BLaER1 (cell line): ENCODE measurements around the gene LCE5A.
"Not testable (repeated sequence)": the region's sequence is repeated elsewhere in the genome, so short reads cannot be mapped to it uniquely, and the experiment has no call there.

Source experiments
- H3K27ac ChIP-seq: shearing (Covaris generic); formaldehyde crosslinking; 2 replicates; pipeline ENCODE4 v1.8.1; 2022
- H3K27me3 ChIP-seq: shearing (Covaris generic); formaldehyde crosslinking; 2 replicates; pipeline ENCODE4 v1.8.1; 2022
- H3K36me3 ChIP-seq: shearing (Covaris generic); formaldehyde crosslinking; 2 replicates; pipeline ENCODE4 v1.8.1; 2022
- H3K4me1 ChIP-seq: shearing (Covaris generic); formaldehyde crosslinking; 2 replicates; pipeline ENCODE4 v1.8.1; 2022
- H3K4me2 ChIP-seq: shearing (Covaris generic); formaldehyde crosslinking; 2 replicates; pipeline ENCODE4 v1.8.1; 2022
- H3K4me3 ChIP-seq: shearing (Covaris generic); formaldehyde crosslinking; 2 replicates; pipeline ENCODE4 v1.8.1; 2022
- H3K9ac ChIP-seq: shearing (Covaris generic); formaldehyde crosslinking; 2 replicates; pipeline ENCODE4 v1.8.1; 2022
- H3K9me3 ChIP-seq: shearing (Covaris generic); formaldehyde crosslinking; 2 replicates; pipeline ENCODE4 v1.8.1; 2022
- H4K20me1 ChIP-seq: shearing (Covaris generic); formaldehyde crosslinking; 2 replicates; pipeline ENCODE4 v1.8.1; 2022
- Cebpa-rat ChIP-seq: shearing (Covaris generic); IDR thresholded peaks from 2 replicates; pipeline ENCODE4 v1.8.1; 2022

Gene LCE5A

DNA sequence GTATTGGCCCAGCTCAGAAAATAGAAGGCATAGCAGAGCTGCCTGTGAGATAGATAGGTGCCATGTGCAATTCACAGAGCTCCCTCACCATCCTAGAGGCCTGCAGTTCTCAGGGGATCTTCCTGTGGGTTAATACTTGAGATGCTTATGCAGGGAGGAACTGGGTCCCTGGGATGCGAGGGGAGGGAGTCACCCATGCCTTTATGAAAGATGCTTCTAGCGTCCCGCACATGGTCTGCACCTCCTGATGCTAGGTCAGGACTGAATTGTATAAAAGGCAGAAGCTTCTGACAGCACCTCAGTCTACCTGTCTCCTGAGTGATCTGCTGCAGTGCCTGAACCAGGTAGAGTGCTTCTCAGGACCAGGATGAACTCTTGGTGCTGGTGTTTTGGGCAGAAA is at the start of gene LCE5A:
Gene LCE5A (plus strand): TSS at position 301 of the 400 bp plus-strand sequence. CDS start 732 bp downstream, outside the sequence.
- no peaks in the 10 kb centered on the region for H3K9me3 ChIP-seq
- H3K36me3 ChIP-seq = no peaks in the 10 kb centered on the region
- no peak for TF ChIP-seq Cebpa-rat
- no peaks in the 10 kb centered on the region for H3K27me3 ChIP-seq
- H3K4me1 ChIP-seq = no peaks in the 10 kb centered on the region
- H3K4me2 ChIP-seq = no peak within 1 kb of the TSS
- H3K27ac ChIP-seq = no peak within 1 kb of the TSS
- H3K9ac ChIP-seq = no peak within 1 kb of the TSS
- no peak within 1 kb of the TSS for H3K4me3 ChIP-seq
- H4K20me1 ChIP-seq = no peaks in the 10 kb centered on the region

DNA sequence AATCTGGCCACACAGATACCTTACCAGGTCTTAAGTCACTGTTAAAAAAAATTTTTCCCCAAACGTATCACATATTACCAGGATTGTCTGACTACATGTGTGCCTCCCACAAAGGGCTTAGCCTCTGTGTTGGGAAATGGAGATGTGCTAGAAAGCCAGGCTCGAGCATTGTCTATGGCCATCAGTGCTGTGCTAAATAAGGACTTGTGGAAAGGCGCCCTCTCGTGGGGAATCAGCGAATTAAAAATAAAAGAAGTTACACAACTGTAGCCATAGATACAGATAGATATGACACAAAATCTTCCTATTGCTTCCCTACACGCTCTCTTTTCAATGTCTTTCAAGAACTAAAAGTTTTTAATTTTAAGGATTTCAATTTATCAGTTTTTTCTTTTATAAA is 49.1 kb upstream of the LCE5A start:
- peaks cover 20% of the 10 kb centered on the region for H3K4me1 ChIP-seq
- no peak overlapping the region for H3K27ac ChIP-seq
- H3K9me3 ChIP-seq = peaks cover 12% of the 10 kb centered on the region; the same call in 1 of the 2 replicates
- no peaks in the 10 kb centered on the region for H4K20me1 ChIP-seq
- no peak overlapping the region for H3K9ac ChIP-seq
- no peak overlapping the region for H3K4me2 ChIP-seq
- TF ChIP-seq Cebpa-rat = no peak
- no peak overlapping the region for H3K4me3 ChIP-seq
- no peaks in the 10 kb centered on the region for H3K27me3 ChIP-seq
- H3K36me3 ChIP-seq = no peaks in the 10 kb centered on the region

- Histone ChIP-seq H3K27ac (no peak overlapping the region), H3K9ac (no peak overlapping the region), H4K20me1 (no peaks in the 10 kb centered on the region), H3K9me3 (peaks cover 12% of the 10 kb centered on the region; the same call in 1 of the 2 replicates), H3K4me3 (no peak overlapping the region), H3K36me3 (no peaks in the 10 kb centered on the region), H3K4me2 (no peak overlapping the region), H3K4me1 (peaks cover 20% of the 10 kb centered on the region), H3K27me3 (no peaks in the 10 kb centered on the region)
- TF ChIP-seq Cebpa-rat = no peak
These were observed 48.0 kb upstream of the LCE5A start for GRCh38 chr1:152462636-152463035.

- H3K36me3 ChIP-seq = no peaks in the 10 kb centered on the region
- no peak overlapping the region for H3K9ac ChIP-seq
- H3K4me1 ChIP-seq = no peaks in the 10 kb centered on the region
- H4K20me1 ChIP-seq = no peaks in the 10 kb centered on the region
- no peak overlapping the region for H3K4me3 ChIP-seq
- TF ChIP-seq Cebpa-rat = no peak
- H3K27me3 ChIP-seq = no peaks in the 10 kb centered on the region
- no peak overlapping the region for H3K4me2 ChIP-seq
- H3K9me3 ChIP-seq = peaks cover 16% of the 10 kb centered on the region; the same call in 1 of the 2 replicates
- H3K27ac ChIP-seq = no peak overlapping the region
These were observed 44.4 kb upstream of the LCE5A start for GRCh38 chr1:152466217-152466616.

DNA sequence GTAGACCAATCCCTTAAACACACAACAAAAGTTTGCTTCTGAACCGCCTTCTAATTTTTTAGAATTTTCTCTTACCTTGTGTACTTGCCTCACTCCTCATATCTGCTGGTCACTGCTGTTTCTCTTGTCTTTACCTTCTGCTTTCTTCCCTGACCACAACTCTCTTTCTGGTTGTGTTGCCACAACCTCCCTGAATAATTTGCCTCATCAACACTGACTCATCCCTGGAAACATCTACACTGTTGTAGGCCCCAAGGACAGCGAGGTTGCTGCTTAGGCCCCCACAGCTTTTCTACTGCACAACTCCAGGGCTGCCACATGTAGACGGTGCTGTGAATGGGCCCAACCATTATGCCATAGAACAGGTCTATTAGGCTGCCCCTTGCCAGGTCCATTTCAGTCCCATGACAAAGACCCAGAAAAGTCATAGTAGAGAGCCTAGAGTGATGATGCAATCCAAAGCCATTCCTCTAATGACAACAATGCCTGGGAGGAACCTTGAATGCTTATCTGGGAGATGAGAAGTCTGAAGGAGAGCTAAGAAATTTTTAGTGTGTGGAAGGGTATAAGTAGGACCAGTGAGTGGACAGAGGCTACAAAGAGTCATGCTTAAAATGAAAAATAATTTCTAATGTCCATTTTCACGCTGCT is 36.6 kb upstream of the LCE5A start:
- Histone ChIP-seq H3K9me3 (peaks cover 68% of the 10 kb centered on the region), H4K20me1 (no peaks in the 10 kb centered on the region), H3K27me3 (no peaks in the 10 kb centered on the region), H3K4me1 (no peaks in the 10 kb centered on the region), H3K36me3 (no peaks in the 10 kb centered on the region), H3K9ac (no peak overlapping the region), H3K4me2 (no peak overlapping the region), H3K4me3 (no peak overlapping the region), H3K27ac (no peak overlapping the region)
- TF ChIP-seq Cebpa-rat = no peak

- TF ChIP-seq Cebpa-rat = no peak
- Histone ChIP-seq H3K9me3 (peaks cover 48% of the 10 kb centered on the region), H3K9ac (no peak overlapping the region), H3K4me1 (peaks cover 13% of the 10 kb centered on the region), H3K4me2 (no peak overlapping the region), H3K4me3 (no peak overlapping the region), H4K20me1 (no peaks in the 10 kb centered on the region), H3K36me3 (no peaks in the 10 kb centered on the region), H3K27ac (no peak overlapping the region), H3K27me3 (no peaks in the 10 kb centered on the region)
These were observed 30.6 kb upstream of the LCE5A start for GRCh38 chr1:152479792-152480595.

- Histone ChIP-seq H3K27ac (no peak overlapping the region), H3K4me3 (no peak overlapping the region), H3K4me1 (peaks cover 20% of the 10 kb centered on the region), H3K4me2 (no peak overlapping the region), H4K20me1 (no peaks in the 10 kb centered on the region), H3K27me3 (no peaks in the 10 kb centered on the region), H3K36me3 (no peaks in the 10 kb centered on the region), H3K9me3 (peaks cover 27% of the 10 kb centered on the region), H3K9ac (no peak overlapping the region)
- TF ChIP-seq Cebpa-rat = no peak
These were observed 28.5 kb upstream of the LCE5A start for GRCh38 chr1:152481869-152482664.

GRCh38 chr1:152486400-152487006 is 24.1 kb upstream of the LCE5A start:
- TF ChIP-seq Cebpa-rat = no peak
- no peak overlapping the region for H3K4me2 ChIP-seq
- H3K36me3 ChIP-seq = no peaks in the 10 kb centered on the region

GRCh38 chr1:152487871-152488270 is 22.7 kb upstream of the LCE5A start:
- Histone ChIP-seq H3K4me1 (peaks cover 20% of the 10 kb centered on the region), H3K4me2 (no peak overlapping the region), H3K4me3 (no peak overlapping the region), H3K9ac (no peak overlapping the region), H3K27me3 (no peaks in the 10 kb centered on the region), H3K27ac (no peak overlapping the region), H3K9me3 (no peaks in the 10 kb centered on the region), H4K20me1 (no peaks in the 10 kb centered on the region), H3K36me3 (no peaks in the 10 kb centered on the region)
- TF ChIP-seq Cebpa-rat = no peak

More at GRCh38 chr1:152486400-152487006, 24.1 kb upstream of the LCE5A start:
- Histone ChIP-seq H3K9me3 (no peaks in the 10 kb centered on the region), H3K27ac (no peak overlapping the region), H3K27me3 (no peaks in the 10 kb centered on the region), H4K20me1 (no peaks in the 10 kb centered on the region), H3K4me1 (peaks cover 20% of the 10 kb centered on the region), H3K9ac (no peak overlapping the region), H3K4me3 (no peak overlapping the region)

GRCh38 chr1:152491537-152491936 is 19.1 kb upstream of the LCE5A start:
- not testable (repeated sequence) for H3K9me3 ChIP-seq, H3K36me3 ChIP-seq, H3K4me3 ChIP-seq, H3K9ac ChIP-seq, H3K27ac ChIP-seq, H3K4me1 ChIP-seq, H3K4me2 ChIP-seq, H4K20me1 ChIP-seq, H3K27me3 ChIP-seq
